ENCODE results near the gene PACS1.
"Not testable (repeated sequence)": the region's sequence is repeated elsewhere in the genome, so short reads cannot be mapped to it uniquely, and the experiment has no call there.

The PACS1 gene

GRCh38 chr11:66253081-66253480, 183.0 kb downstream of the PACS1 start:
- DNase-seq (ENCODE audit: low read depth, low spot score): not testable (repeated sequence)

DNA sequence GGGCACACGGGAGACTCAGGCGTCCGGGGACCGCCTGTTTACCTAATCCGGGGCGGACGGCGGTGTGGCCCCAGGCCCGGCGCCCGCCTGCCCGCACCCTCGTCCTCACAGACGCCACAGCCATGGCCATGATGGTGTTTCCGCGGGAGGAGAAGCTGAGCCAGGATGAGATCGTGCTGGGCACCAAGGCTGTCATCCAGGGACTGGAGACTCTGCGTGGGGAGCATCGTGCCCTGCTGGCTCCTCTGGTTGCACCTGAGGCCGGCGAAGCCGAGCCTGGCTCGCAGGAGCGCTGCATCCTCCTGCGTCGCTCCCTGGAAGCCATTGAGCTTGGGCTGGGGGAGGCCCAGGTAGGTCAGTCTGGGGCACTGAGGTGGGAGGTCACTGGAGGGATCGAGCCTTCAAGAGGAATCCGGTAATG, 188.4 kb downstream of the PACS1 start:
- DNase-seq (ENCODE audit: low read depth, low spot score): no peak

- no peak for DNase-seq (ENCODE audit: low read depth, low spot score)
Measured at GRCh38 chr11:66259225-66259624, 189.2 kb downstream of the PACS1 start.

GRCh38 chr11:66259956-66260355, 189.9 kb downstream of the PACS1 start:
- no peak for DNase-seq (ENCODE audit: low read depth, low spot score)

- DNase-seq (ENCODE audit: low read depth, low spot score): no peak
Measured at GRCh38 chr11:66261578-66261977, 191.5 kb downstream of the PACS1 start.

GRCh38 chr11:66262191-66262590, 192.1 kb downstream of the PACS1 start:
- DNase-seq (ENCODE audit: low read depth, low spot score): no peak

GRCh38 chr11:66262696-66263095, 192.6 kb downstream of the PACS1 start:
- DNase-seq (ENCODE audit: low read depth, low spot score): no peak

DNA sequence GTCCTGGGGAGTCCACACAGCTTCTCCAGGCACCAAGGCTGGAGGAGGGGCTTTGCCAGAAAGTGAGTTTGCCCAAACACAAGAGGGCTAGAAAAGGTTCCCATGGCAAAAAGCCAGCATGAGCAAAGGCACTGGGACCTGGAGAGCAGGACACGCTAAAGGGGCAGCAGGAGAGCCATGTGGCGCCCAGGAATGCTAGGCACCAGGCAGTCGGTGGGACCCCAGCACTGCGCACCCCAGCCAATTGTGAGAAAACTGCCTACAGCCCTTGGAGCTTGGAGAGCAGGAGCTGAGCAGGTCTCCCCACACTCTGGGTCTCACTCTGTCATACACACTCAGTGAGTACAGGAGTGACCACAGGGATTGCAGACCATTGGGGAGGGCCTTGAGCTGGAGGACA, 193.2 kb downstream of the PACS1 start:
- DNase-seq (ENCODE audit: low read depth, low spot score): no peak

DNA sequence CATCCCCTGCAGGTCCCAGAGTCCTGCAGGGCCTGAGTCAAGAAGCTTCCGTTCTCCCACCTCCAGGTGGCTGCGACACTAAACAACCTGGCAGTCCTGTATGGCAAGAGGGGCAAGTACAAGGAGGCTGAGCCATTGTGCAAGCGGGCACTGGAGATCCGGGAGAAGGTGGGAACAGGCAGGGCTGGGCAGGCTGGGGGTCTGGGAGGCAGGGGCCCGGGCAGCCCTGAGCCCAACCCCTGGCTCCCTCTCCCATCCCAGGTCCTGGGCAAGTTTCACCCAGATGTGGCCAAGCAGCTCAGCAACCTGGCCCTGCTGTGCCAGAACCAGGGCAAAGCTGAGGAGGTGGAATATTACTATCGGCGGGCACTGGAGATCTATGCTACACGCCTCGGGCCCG, 193.7 kb downstream of the PACS1 start:
- no peak for DNase-seq (ENCODE audit: low read depth, low spot score)

DNA sequence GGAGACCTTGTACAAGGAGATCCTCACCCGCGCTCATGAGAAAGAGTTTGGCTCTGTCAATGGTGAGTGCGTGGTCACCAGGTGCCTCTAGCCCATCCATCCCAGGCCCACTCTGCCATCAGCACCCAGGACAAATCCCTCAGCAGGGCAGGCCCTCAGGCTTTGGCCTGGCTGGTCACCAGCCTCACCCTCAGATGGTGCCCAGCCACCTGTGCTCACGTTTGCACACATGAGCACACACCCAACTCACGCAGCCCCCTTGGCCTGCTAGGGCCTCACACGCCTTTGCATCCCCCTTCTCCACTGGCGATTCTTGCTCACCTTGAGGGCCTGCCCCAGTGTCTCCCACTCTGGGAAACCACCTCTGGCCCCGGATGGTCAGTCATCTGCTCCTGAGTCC, 194.3 kb downstream of the PACS1 start:
- DNase-seq (ENCODE audit: low read depth, low spot score): no peak

DNA sequence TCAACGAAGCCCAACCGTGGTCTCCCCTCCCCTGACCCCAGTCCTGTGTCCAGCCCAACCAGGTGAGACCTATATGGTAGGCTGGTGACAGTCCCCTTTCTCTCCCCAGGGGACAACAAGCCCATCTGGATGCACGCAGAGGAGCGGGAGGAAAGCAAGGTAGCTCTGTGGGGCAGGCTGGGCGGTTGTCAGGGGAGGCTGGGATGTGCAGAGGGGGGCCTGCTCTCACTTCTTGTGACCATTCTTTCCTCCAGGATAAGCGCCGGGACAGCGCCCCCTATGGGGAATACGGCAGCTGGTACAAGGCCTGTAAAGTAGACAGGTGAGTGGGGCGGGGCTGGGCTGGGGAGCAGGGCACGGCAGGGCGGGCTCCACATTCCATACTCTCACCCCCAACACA, 194.8 kb downstream of the PACS1 start:
- peak; percentile 83 for DNase-seq (ENCODE audit: low read depth, low spot score)

- no peak for DNase-seq (ENCODE audit: low read depth, low spot score)
Measured at GRCh38 chr11:66265531-66266377, 195.7 kb downstream of the PACS1 start.

GRCh38 chr11:66266378-66267038, 196.4 kb downstream of the PACS1 start:
- no peak for DNase-seq (ENCODE audit: low read depth, low spot score)

DNA sequence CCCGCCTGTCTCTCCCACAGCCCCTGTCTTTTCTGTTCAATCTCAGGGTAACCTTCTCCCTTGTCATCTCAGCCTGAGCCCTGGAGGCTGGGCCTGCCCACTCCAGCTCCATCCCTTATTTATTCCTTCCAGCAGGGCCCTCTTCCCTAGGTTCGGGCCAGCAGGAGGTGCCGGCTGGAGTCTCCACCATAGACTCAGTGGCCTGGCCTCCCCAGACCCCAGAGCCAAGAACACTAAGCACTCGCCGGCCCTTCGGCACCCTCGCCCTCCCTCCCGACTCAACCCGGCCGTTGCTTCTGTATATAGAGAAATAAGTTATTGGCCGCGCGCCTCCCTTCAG, 196.9 kb downstream of the PACS1 start:
- DNase-seq (ENCODE audit: low read depth, low spot score): no peak

GRCh38 chr11:66267379-66268243, 197.5 kb downstream of the PACS1 start:
- peak; percentile 77 for DNase-seq (ENCODE audit: low read depth, low spot score)

DNA sequence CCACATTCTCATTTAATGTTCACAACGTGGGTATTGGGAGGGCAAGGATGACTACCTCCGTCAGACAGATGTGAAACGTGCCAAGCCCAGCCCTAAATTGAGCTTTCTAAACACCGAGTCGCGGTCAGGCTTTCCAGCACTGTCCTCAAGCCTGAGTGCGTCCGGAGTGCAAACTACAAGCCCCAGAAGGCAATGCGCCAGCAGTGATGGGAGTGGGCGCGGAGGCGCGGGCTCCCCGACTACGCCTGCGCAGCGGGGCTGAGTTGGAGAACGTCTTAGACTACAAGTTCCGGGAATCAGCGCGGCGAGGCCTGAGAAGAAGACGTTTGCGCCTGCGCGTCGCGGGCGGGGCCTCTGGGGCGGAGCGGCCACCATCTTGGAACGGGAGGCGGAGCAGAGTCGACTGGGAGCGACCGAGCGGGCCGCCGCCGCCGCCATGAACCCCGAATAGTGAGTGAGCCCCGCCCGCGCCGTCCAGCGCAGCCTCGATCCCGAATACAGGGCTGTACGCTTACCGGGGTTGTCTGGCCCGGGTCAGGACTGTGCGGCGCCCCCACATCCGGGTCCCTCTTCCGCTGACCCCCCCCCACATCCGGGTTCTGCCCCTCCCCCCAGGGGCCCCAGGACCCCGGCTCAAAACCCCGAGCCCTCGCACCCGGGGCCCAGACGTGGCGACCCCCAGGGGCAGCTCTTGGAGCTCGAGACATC, 198.3 kb downstream of the PACS1 start, which contains the start of gene RAB1B:
Gene RAB1B (plus strand): TSS at position 396 of the 708 bp plus-strand sequence. CDS start 41 bp downstream, at position 437.
- DNase-seq (ENCODE audit: low read depth, low spot score): peak; percentile 99

- peak; percentile 55 for DNase-seq (ENCODE audit: low read depth, low spot score)
Measured at GRCh38 chr11:66268952-66269905, 199.2 kb downstream of the PACS1 start.

- DNase-seq (ENCODE audit: low read depth, low spot score): no peak
Measured at GRCh38 chr11:66271816-66272215, 201.7 kb downstream of the PACS1 start.

DNA sequence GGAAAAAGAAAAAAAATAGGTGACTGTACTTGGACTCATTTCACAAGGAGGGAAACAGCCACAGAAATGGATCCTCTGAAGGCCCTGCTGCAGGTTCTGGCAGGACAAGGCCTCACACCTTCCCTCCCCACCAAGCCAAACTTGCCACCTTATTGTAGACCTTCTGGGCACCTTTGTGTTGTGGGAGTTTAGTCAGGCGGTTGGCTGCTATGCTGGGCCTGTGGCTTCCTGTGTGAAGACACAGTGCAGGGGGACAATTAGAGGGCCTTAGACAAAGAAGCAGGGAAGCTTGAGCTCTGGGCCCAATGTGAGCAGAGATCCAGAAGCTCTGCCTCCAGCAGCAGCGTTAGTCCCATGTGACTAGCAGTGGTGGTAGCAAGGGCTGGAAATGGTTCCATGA, 202.5 kb downstream of the PACS1 start:
- DNase-seq (ENCODE audit: low read depth, low spot score): no peak

DNA sequence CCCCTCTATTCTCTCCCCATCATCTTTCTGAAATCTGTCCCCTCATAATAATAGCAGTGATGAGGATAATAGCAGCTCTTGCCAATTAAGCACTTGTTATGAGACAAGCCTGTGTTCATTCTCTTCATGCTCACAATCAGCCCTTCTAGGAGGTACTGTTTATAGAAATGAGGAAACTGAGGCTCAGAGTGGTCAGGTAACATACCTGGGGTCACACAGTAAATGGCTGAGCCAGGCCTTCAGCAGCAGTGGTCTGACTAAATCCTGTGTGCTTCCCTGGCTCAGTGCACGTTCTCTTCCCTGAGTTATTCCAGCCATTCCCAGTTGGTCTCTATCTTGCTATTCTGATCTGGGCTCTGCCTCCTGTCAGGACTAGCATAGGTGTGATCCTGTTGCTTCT, 204.1 kb downstream of the PACS1 start:
- DNase-seq (ENCODE audit: low read depth, low spot score): no peak

Measured in ELF-1 (cell line).